Ishikawa (cell line): ENCODE results near the gene RCOR1.

ENCODE experiments used
- CEBPB ChIP-seq: IDR thresholded peaks from 2 replicates; pipeline ENCODE4 v1.6.1; 2012
- CREB1 ChIP-seq: IDR thresholded peaks from 2 replicates; pipeline ENCODE4 v1.6.1; 2012; ENCODE audit warnings: low read depth
- EGR1 ChIP-seq: IDR thresholded peaks from 2 replicates; pipeline ENCODE4 v1.6.1; 2012
- EP300 ChIP-seq: IDR thresholded peaks from 2 replicates; pipeline ENCODE4 v1.6.1; 2012; ENCODE audit warnings: borderline replicate concordance
- FOXM1 ChIP-seq: IDR thresholded peaks from 2 replicates; pipeline ENCODE4 v1.6.1; 2012; ENCODE audit warnings: low read depth, borderline replicate concordance
- MAX ChIP-seq: IDR thresholded peaks from 2 replicates; pipeline ENCODE4 v1.6.1; 2012
- NFIC ChIP-seq: IDR thresholded peaks from 2 replicates; pipeline ENCODE4 v1.6.1; 2012
- RAD21 ChIP-seq: IDR thresholded peaks from 2 replicates; pipeline ENCODE4 v1.6.1; 2012; ENCODE audit warnings: low read depth
- REST ChIP-seq: IDR thresholded peaks from 2 replicates; pipeline ENCODE4 v1.6.1; 2012; ENCODE audit warnings: low read depth, mild to moderate bottlenecking
- TAF1 ChIP-seq: IDR thresholded peaks from 2 replicates; pipeline ENCODE4 v1.6.1; 2012; ENCODE audit warnings: low read depth, mild to moderate bottlenecking
- TCF12 ChIP-seq: IDR thresholded peaks from 2 replicates; pipeline ENCODE4 v1.6.1; 2012; ENCODE audit warnings: low read depth
- TEAD4 ChIP-seq: IDR thresholded peaks from 2 replicates; pipeline ENCODE4 v1.6.1; 2012
- YY1 ChIP-seq: IDR thresholded peaks from 2 replicates; pipeline ENCODE4 v1.6.1; 2012; ENCODE audit warnings: low read depth
- ZBTB7A ChIP-seq: IDR thresholded peaks from 2 replicates; pipeline ENCODE4 v1.6.1; 2012; ENCODE audit warnings: low read depth
- TF ChIP-seq, protein P1 (sequence below): IDR thresholded peaks from 2 replicates; pipeline ENCODE4 v1.6.1; 2012

The RCOR1 gene

DNA sequence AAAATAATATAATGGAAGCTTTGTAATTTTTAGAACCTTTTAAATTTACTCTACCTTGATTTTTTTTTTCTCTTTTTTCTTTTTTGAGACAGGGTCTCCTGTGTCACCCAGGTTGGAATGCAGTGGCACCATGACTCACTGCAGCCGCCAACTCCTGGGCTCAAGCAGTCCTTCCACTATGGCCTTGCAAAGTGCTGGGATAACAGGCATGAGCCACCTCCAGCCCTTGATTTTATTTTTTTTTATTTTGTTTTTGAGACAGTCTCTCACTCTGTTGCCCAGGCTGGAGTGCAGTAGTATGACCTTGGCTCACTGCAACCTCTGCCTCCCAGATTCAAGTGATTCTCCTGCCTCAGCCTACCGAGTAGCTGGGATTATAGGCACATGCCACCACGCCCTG lies 119.5 kb downstream of the RCOR1 start:
- TF ChIP-seq, protein P1, sequence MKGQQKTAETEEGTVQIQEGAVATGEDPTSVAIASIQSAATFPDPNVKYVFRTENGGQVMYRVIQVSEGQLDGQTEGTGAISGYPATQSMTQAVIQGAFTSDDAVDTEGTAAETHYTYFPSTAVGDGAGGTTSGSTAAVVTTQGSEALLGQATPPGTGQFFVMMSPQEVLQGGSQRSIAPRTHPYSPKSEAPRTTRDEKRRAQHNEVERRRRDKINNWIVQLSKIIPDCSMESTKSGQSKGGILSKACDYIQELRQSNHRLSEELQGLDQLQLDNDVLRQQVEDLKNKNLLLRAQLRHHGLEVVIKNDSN: no peak
- TF ChIP-seq TEAD4: no peak
- TF ChIP-seq CEBPB: no peak
- TF ChIP-seq ZBTB7A: no peak

GRCh38 chr14:102717276-102717675 lies 124.8 kb downstream of the RCOR1 start:
- TF ChIP-seq TCF12 (no peak), EP300 (no peak), REST (no peak), ZBTB7A (no peak), EGR1 (no peak), CEBPB (no peak)

GRCh38 chr14:102722646-102723045 lies 130.2 kb downstream of the RCOR1 start:
- no peak for TF ChIP-seq CREB1
- TF ChIP-seq, protein P1: no peak
- no peak for TF ChIP-seq TCF12
- TF ChIP-seq TAF1: no peak
- TF ChIP-seq MAX: no peak
- no peak for TF ChIP-seq TEAD4
- no peak for TF ChIP-seq NFIC
- TF ChIP-seq RAD21: no peak
- TF ChIP-seq EGR1: no peak
- no peak for TF ChIP-seq ZBTB7A
- no peak for TF ChIP-seq REST
- no peak for TF ChIP-seq EP300

DNA sequence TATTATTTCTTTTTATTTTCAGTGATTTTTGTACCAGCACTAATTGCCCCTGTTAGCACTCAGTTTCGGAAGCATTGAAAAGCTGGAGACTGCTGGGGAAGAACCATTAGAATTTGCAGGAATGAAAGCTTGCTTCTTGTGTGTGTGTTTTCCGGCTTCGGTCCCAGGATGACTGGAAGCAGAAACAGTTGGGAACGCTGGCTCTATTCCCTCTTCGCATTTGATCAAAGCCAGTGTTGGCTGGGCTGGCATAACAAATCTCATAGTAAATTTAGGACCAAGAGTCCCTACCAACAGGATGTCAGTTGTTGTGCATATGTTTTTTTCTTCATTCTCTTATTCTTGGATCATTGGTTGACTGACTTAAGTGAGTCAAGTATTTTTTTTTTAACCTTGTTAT lies 131.2 kb downstream of the RCOR1 start:
- no peak for TF ChIP-seq NFIC
- TF ChIP-seq EP300: no peak
- no peak for TF ChIP-seq TEAD4
- no peak for TF ChIP-seq CREB1
- no peak for TF ChIP-seq EGR1
- TF ChIP-seq TCF12: no peak
- no peak for TF ChIP-seq FOXM1
- TF ChIP-seq MAX: no peak
- TF ChIP-seq, protein P1: no peak

- no peak for TF ChIP-seq TCF12
- TF ChIP-seq RAD21: no peak
- no peak for TF ChIP-seq CREB1
- TF ChIP-seq NFIC: no peak
- no peak for TF ChIP-seq ZBTB7A
- no peak for TF ChIP-seq TAF1
- TF ChIP-seq YY1: no peak
- TF ChIP-seq, protein P1: no peak
- TF ChIP-seq FOXM1: no peak
- no peak for TF ChIP-seq CEBPB
- no peak for TF ChIP-seq EP300
- no peak for TF ChIP-seq TEAD4
- TF ChIP-seq EGR1: no peak
- no peak for TF ChIP-seq REST
- no peak for TF ChIP-seq MAX
Observed at GRCh38 chr14:102726191-102726949, 133.9 kb downstream of the RCOR1 start.
